GM18526 (cell line): ENCODE results near the gene PTPRS.

ENCODE experiments used
- POLR2A ChIP-seq: IDR thresholded peaks from 3 replicates; pipeline ENCODE4 v1.6.1; 2011; ENCODE audit not compliant: insufficient read length; ENCODE audit errors: extremely low read depth

Gene PTPRS

GRCh38 chr19:5339198-5339949 lies 1.2 kb downstream of the PTPRS start:
- TF ChIP-seq POLR2A = no peak

- no peak for TF ChIP-seq POLR2A
These were observed 1.9 kb downstream of the PTPRS start for GRCh38 chr19:5338656-5339197.

GRCh38 chr19:5337708-5338655 lies 2.6 kb downstream of the PTPRS start:
- TF ChIP-seq POLR2A = no peak

GRCh38 chr19:5337126-5337525 lies 3.5 kb downstream of the PTPRS start:
- TF ChIP-seq POLR2A = no peak

GRCh38 chr19:5336195-5336965 lies 4.2 kb downstream of the PTPRS start:
- no peak for TF ChIP-seq POLR2A

- no peak for TF ChIP-seq POLR2A
These were observed 5.0 kb downstream of the PTPRS start for GRCh38 chr19:5335593-5335992.

- no peak for TF ChIP-seq POLR2A
These were observed 5.7 kb downstream of the PTPRS start for GRCh38 chr19:5334824-5335500.

- no peak for TF ChIP-seq POLR2A
These were observed 6.3 kb downstream of the PTPRS start for GRCh38 chr19:5334366-5334739.

- TF ChIP-seq POLR2A = no peak
These were observed 6.8 kb downstream of the PTPRS start for GRCh38 chr19:5333581-5334365.

- TF ChIP-seq POLR2A = no peak
These were observed 8.1 kb downstream of the PTPRS start for GRCh38 chr19:5332501-5332900.

GRCh38 chr19:5331790-5332189 lies 8.8 kb downstream of the PTPRS start:
- TF ChIP-seq POLR2A = no peak

GRCh38 chr19:5330307-5330720 lies 10.3 kb downstream of the PTPRS start:
- no peak for TF ChIP-seq POLR2A

- TF ChIP-seq POLR2A = no peak
These were observed 11.5 kb downstream of the PTPRS start for GRCh38 chr19:5329141-5329540.
